ENCODE data around the gene GSE1. TPM values are rescaled to one million over a fixed set of nuclear protein-coding genes. Genes with fewer than 3 reads are reported as not detected.

The GSE1 gene
- total RNA-seq, 1 experiment from 2014 or later: 11.3 TPM

GRCh38 chr16:85643631-85644030, 30.5 kb downstream of the GSE1 start:
- DNase-seq (ENCODE audit: extremely low read depth, low read depth): no peak

DNA sequence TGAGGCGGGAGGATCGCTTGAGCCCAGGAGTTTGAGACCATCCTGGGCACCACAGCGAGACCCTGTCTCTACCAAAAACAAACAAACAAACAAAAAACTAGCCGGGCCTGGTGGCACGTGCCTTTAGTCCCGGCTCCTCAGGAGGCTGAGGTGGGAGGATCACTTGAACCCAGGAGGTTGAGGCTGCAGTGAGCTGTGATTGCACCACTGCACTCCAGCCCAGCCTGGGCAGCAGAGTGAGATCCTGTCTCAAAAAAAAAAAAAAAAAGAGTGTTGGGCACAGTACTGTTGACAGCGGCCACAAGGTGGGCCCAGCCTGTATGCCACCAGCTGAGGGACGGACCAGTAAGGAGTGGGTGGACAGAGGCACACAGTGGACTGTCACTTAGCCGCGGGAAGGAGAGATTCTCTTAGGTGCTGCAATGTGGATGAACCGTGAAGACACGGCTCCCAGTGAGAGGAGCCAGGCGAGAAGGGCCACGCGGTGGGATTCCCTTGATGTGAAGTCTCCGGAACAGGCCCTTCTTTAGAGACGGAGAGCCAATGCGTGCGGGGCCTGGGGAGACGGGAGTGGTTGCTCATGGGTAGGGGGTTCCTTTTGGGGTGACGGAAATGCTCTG, 31.1 kb downstream of the GSE1 start:
- no peak for DNase-seq (ENCODE audit: extremely low read depth, low read depth)

- DNase-seq (ENCODE audit: extremely low read depth, low read depth): no peak
These were observed 32.0 kb downstream of the GSE1 start for GRCh38 chr16:85645021-85645589.

GRCh38 chr16:85646358-85646907, 33.3 kb downstream of the GSE1 start:
- no peak for DNase-seq (ENCODE audit: extremely low read depth, low read depth)

DNA sequence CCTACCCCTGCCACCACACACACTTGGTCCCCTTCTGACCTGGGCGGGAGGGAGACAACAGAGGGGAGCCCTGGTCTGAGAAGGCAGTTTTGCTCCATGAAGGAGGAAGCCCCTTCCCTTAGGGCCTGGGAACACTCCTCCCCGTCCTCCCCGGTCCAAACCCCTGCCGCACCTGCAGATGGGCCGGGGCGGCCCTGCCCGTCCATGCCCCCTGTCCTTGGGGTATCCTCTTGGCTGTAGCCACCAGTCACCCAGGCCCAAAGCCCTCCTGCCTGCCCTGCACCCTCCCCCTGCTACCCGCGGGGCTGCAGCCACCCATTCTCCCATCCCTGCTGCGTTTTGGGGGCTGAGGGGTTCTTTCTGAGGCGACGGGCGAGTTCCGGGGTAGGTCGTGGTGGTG, 33.9 kb downstream of the GSE1 start:
- no peak for DNase-seq (ENCODE audit: extremely low read depth, low read depth)

DNA sequence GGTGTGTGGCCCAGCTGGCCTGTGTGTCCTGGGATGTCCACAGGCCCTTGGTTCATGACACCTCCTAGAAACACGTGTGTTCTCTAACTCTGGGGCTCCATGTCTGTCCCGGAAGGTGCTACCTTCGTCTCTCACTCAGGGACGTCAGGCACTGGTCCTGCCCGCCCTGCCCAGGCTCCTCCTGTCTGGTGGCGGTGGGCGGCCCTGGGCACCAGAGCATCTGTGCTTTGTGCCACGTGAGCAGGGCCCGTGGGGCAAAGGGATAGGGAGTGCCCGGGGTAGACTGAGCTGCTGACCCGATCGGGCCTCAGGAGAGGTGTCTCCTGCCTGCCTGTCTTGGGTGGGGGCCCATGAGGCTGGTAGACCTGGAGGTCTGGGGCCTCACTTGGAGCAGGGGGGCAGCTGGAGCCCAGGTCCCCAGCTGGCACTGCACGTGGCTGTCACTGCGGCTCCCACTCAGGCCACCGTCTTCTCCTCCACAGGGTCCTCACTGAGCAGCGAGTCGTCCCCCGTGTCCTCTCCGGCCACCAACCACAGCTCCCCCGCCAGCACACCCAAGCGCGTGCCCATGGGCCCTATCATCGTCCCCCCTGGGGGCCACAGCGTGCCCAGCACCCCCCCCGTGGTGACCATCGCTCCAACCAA, 35.1 kb downstream of the GSE1 start:
- no peak for DNase-seq (ENCODE audit: extremely low read depth, low read depth)

DNA sequence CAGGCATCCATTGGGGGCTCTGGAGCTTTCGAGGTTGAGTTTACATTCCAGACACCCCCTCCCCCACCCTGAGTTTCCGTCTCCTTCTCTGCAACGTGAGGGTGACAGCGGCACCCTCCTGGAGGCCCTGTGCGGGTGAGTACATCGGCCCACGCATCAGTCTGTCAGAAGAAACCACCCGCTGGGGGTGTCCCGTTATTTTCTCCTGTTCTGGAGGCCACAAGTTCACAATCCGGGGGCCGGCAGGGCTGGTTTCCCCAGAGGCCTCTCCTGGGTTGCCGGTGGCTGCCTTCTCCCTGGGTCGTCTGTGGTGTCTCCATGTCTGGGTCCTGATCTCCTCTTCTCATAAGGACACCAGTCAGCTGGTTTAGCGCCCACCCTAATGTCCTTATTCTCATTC, 35.7 kb downstream of the GSE1 start:
- no peak for DNase-seq (ENCODE audit: extremely low read depth, low read depth)

- DNase-seq (ENCODE audit: extremely low read depth, low read depth): no peak
These were observed 36.5 kb downstream of the GSE1 start for GRCh38 chr16:85649411-85650134.

DNA sequence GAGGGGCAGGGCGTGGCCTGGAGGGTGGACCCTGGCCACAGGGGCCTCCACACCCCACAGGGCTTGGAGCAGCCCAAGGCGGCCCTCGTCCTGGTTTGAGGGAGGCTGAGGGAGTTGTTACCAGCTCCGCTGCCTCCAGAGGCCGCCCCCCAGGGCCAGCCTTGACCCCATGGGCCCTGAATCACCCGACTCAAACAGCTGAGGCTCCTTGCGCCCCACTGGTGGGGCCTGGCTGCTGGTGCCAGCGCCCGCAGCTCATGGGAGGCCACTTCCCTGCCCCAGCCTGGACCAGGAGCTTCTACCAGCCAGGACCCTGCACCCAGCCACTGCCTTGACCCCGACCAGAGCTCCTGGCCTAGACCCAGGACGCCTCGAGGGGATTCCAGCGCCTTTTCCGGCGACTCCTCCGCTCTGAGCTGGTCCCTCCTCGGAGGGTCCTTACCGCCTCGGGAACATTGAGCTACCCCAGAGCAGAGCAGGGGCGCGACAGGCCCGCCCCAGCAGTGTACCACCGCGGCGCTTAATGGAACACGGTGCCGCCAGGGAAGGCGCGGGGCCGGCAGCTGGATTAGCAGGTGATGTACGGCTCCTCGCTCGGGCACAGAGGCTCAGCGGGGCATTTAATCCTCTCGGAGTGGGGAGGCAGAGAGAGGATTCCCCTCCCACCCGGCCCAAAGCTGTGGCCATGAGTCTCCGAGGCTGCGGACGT, 37.2 kb downstream of the GSE1 start:
- DNase-seq (ENCODE audit: extremely low read depth, low read depth): no peak

GRCh38 chr16:85650844-85651628, 37.9 kb downstream of the GSE1 start:
- no peak for DNase-seq (ENCODE audit: extremely low read depth, low read depth)

DNA sequence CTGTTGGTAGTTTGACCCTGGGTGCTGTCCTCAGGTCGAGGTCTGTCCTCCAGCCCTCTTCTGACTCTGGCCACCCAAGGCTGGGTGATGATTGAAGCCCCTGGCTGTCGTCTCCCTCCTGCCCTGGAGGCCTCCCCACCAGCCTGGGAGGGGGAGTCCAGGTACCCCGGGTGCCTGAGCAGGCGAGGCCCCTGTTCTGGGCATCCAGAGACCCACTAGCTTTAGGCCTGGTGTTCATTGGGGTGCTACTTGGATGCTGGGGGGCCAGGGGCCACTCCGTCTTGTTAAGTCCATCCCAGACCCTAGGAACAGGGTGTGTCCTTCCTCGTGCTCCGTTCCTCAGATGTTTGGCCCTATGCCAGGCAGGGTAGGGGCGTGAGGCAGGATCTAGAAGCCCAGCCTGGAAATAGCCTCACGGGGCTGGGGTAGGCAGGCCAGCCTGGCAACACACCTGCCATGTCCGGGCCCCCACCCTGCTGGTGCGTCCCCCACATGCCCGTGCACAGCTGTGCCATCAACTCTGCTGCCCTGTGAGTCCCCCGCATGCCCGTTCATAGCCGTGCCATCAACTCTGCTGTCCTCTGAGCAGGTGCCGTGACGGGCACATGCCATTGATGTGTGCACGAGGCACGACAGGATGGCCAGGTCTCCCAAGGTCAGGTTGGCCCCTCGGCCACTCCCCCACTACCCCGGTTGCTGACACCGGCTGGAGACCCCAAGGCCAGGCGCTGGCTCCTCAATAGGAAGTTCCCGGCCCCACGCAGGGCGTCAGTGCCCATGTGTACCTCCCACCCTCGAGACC, 38.7 kb downstream of the GSE1 start:
- DNase-seq (ENCODE audit: extremely low read depth, low read depth): no peak

- DNase-seq (ENCODE audit: extremely low read depth, low read depth): no peak
These were observed 39.5 kb downstream of the GSE1 start for GRCh38 chr16:85652431-85653221.

GRCh38 chr16:85653290-85653891, 40.3 kb downstream of the GSE1 start:
- DNase-seq (ENCODE audit: extremely low read depth, low read depth): no peak

GRCh38 chr16:85654251-85655095, 41.4 kb downstream of the GSE1 start:
- DNase-seq (ENCODE audit: extremely low read depth, low read depth): no peak

DNA sequence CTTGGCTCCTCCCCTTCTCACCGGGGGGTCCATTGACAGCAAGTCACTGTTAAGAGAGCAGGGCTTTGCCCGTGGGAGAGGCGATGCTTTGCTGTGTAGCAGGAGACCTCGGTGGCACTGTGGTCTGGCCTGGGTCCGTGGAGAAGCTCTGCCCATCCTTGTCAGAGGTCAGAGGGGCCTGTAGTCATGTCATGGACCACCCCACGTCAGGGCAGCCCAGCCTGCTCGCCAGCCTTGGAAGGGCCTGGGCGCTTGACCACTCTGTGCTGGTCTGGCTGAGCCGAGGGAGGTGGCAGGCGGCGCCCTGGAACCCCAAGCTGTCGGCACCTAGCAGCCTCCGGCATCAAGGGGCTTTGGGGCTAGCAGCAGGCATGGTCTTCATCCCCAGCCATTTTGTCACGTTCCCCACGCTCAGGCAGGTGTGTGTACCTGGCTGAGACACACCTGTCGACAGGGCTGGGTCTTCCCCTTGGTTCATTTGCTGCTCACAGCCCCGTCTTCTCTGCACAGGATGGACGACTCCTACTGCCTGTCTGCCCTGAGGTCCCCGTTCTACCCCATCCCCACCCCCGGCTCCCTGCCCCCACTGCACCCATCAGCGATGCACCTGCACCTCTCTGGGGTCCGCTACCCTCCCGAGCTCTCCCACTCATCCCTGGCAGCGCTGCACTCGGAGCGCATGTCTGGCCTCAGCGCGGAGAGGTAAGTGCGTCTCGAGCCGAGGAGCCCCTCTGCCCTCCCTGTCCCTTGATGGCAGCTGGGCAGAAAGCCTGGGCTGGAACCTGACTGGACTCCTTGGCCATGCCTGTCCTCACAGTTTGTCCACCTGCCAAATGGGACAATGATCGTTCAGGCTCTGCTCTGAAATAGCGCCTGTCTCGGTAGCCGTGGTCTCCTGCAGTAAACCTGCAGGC, 42.4 kb downstream of the GSE1 start:
- DNase-seq (ENCODE audit: extremely low read depth, low read depth): no peak

Data from NCI-H460 (cell line).